Right atrium auricular region (tissue), 2 donors: ENCODE data around the gene MTUS2. TPM values are rescaled to one million over a fixed set of nuclear protein-coding genes. Genes with fewer than 3 reads are reported as not detected.
A peak's percentile ranks its signal among the peaks of the same experiment; 100 is the strongest.

ENCODE experiments used
- DNase-seq: peaks from one replicate; pipeline ENCODE4 v3.0.0-alpha.2; 2019; ENCODE audit warnings: low spot score
- H3K27ac ChIP-seq, 2 donors: fragments of 200-600 bp; sonication (generic); 1 replicate in 1 of 2; 2 replicates in 1 of 2; pipeline ENCODE4 v1.5.1; 2016 to 2019
- H3K27me3 ChIP-seq, 2 donors: fragments of 200-600 bp; sonication (generic); one replicate each; pipeline versions ENCODE4 v1.5.1 to v1.6.0; 2017 to 2019
- H3K36me3 ChIP-seq: fragments of 200-600 bp; sonication (generic); one replicate; pipeline ENCODE4 v1.5.1; 2016
- H3K4me1 ChIP-seq, 2 donors: fragments of 200-600 bp; sonication (generic); one replicate each; pipeline versions ENCODE4 v1.5.1 to v1.6.0; 2017 to 2019
- H3K4me3 ChIP-seq, 2 donors: fragments of 200-600 bp; sonication (generic); 1 replicate in 1 of 2; 2 replicates in 1 of 2; pipeline ENCODE4 v1.5.1; 2017 to 2019; ENCODE audit warnings: mild to moderate bottlenecking in 1 of 2, moderate library complexity in 1 of 2
- H3K9me3 ChIP-seq, 2 donors: fragments of 200-600 bp; sonication (generic); one replicate each; pipeline ENCODE4 v1.5.1; 2019
- total RNA-seq, 2 donors: library from RNA; depleted of rRNA; stranded (reverse); fragments of >200 nt; gene quantifications; one replicate each; pipeline ENCODE4 v1.1.0, GENCODE V29; 2016
- TF ChIP-seq, protein P1 (sequence below), 2 donors: fragments of 200-600 bp; sonication (generic); IDR thresholded peaks; one replicate each; pipeline ENCODE4 v1.5.1; 2019; ENCODE audit warnings: antibody characterized with exemption in 2 of 2

The MTUS2 gene
- total RNA-seq, 2 donors from 2014 or later, result 34.6 to 142 TPM

DNA sequence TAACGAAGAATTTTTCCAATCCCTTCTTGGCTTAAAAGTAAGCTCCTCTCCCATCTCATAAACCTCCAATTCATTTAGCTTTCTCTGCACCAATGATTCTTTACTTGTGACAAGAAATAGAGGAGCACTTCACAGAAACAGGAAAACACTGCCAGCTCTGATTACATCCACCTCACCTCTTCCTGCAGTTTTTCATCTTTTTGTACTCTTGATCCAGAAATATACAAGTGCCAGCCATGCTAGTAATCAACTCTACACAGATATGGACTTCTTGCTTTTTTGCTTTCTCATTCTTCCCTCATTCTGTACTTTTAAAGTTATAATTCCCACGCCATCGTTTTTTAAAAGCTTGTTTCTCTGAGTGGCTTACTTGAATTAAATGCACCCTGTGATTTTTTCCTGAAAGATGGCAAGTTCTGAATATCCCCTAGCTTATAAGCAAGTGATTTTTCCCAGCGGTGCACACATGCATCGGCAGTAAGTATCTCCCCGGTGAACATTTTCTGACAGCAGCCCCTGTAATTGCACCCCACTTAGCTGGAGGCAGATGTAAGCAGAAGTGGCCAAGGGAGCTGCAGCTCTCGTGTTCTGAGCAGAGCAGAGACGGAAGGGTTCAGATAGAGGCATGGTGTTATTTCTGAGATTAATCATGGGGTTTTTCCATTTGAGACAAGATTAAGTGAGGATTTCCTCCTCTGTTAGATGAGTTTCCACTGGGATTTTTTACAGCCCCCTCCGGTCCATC is 434.7 kb downstream of the MTUS2 start:
- TF ChIP-seq, protein P1, sequence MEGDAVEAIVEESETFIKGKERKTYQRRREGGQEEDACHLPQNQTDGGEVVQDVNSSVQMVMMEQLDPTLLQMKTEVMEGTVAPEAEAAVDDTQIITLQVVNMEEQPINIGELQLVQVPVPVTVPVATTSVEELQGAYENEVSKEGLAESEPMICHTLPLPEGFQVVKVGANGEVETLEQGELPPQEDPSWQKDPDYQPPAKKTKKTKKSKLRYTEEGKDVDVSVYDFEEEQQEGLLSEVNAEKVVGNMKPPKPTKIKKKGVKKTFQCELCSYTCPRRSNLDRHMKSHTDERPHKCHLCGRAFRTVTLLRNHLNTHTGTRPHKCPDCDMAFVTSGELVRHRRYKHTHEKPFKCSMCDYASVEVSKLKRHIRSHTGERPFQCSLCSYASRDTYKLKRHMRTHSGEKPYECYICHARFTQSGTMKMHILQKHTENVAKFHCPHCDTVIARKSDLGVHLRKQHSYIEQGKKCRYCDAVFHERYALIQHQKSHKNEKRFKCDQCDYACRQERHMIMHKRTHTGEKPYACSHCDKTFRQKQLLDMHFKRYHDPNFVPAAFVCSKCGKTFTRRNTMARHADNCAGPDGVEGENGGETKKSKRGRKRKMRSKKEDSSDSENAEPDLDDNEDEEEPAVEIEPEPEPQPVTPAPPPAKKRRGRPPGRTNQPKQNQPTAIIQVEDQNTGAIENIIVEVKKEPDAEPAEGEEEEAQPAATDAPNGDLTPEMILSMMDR (IDR thresholded peaks at IDR 0.05), result no peak
- DNase-seq, result no peak
- Histone ChIP-seq H3K27ac (no peak overlapping the region), H3K4me1 (no peaks in the 10 kb centered on the region), H3K36me3 (no peaks in the 10 kb centered on the region), H3K27me3 (no peaks in the 10 kb centered on the region), H3K9me3 (no peaks in the 10 kb centered on the region), H3K4me3 (no peak overlapping the region)

DNA sequence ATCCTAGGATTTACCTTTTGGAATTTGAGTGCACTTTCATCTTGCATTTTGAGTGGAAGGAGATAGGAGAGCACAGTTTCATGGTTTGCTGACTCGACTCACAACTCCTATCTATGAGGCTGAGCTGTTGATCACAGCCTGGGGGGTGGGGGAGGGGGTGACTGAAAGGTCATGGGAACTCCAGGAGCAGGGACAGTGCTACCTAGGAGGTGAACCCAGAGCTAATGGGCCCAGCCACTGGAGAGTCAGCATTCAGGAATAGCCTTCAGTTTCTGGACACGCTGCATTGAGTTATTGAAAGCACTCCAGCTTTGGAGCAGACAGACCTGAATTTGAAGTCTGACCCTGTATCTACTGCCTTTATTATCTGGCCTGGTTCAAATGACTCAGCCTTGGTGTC is 435.4 kb downstream of the MTUS2 start:
- DNase-seq, result no peak
- H3K27ac ChIP-seq, result no peak overlapping the region
- no peak overlapping the region for H3K4me3 ChIP-seq
- H3K9me3 ChIP-seq, result no peaks in the 10 kb centered on the region
- no peaks in the 10 kb centered on the region for H3K27me3 ChIP-seq
- H3K36me3 ChIP-seq, result no peaks in the 10 kb centered on the region
- no peaks in the 10 kb centered on the region for H3K4me1 ChIP-seq
- TF ChIP-seq, protein P1 (IDR thresholded peaks at IDR 0.05), result no peak

DNA sequence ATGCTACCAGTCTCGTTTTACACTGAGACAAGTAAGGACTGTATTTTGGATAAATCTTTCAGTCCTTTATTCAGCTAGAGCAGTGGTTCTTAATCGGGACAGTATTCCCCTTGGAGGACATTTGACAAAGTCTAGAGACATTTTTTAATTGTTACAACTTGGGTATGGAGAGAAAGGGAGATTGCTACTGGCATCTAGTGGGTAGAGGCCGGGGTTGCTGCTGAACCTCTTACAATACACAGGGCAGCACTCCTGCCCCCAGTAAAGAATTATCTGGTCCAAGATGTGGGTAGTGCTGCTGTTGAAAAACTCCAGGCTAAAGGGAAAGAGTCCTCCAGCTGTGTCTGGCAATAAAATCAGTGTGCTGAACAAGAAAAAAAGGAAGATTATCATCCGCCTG is 440.5 kb downstream of the MTUS2 start:
- H3K36me3 ChIP-seq, result no peaks in the 10 kb centered on the region
- H3K27ac ChIP-seq, result no peak overlapping the region
- TF ChIP-seq, protein P1 (IDR thresholded peaks at IDR 0.05), result peak in 1 of 2 donors; percentile 61
- DNase-seq, result no peak
- H3K9me3 ChIP-seq, result peaks cover 0 to 7% of the 10 kb centered on the region in 2 donors
- no peaks in the 10 kb centered on the region for H3K27me3 ChIP-seq
- no peak overlapping the region for H3K4me3 ChIP-seq
- no peaks in the 10 kb centered on the region for H3K4me1 ChIP-seq

DNA sequence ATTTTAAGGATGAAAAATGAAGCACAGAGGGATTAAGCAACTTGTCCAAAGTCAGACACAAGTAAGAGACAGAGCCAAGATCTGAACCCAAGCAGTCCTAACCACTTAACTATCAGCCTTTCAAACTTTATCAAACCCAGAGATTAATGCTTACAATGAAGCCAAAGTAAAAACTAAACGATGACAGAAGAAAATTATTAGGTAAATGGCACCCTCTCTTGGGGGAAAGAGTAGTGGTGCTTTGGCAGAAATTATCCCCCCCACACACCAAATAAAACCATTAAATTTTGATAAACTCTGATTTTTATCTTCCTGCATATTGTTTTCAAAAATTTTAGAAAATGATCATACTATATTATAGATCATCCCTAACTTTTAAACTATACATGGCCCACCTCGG is 446.1 kb downstream of the MTUS2 start:
- H3K9me3 ChIP-seq, result peaks cover 0 to 7% of the 10 kb centered on the region in 2 donors
- TF ChIP-seq, protein P1 (IDR thresholded peaks at IDR 0.05), result no peak
- H3K4me1 ChIP-seq, result no peaks in the 10 kb centered on the region
- no peaks in the 10 kb centered on the region for H3K27me3 ChIP-seq
- no peaks in the 10 kb centered on the region for H3K36me3 ChIP-seq
- H3K27ac ChIP-seq, result no peak overlapping the region
- DNase-seq, result no peak
- no peak overlapping the region for H3K4me3 ChIP-seq

DNA sequence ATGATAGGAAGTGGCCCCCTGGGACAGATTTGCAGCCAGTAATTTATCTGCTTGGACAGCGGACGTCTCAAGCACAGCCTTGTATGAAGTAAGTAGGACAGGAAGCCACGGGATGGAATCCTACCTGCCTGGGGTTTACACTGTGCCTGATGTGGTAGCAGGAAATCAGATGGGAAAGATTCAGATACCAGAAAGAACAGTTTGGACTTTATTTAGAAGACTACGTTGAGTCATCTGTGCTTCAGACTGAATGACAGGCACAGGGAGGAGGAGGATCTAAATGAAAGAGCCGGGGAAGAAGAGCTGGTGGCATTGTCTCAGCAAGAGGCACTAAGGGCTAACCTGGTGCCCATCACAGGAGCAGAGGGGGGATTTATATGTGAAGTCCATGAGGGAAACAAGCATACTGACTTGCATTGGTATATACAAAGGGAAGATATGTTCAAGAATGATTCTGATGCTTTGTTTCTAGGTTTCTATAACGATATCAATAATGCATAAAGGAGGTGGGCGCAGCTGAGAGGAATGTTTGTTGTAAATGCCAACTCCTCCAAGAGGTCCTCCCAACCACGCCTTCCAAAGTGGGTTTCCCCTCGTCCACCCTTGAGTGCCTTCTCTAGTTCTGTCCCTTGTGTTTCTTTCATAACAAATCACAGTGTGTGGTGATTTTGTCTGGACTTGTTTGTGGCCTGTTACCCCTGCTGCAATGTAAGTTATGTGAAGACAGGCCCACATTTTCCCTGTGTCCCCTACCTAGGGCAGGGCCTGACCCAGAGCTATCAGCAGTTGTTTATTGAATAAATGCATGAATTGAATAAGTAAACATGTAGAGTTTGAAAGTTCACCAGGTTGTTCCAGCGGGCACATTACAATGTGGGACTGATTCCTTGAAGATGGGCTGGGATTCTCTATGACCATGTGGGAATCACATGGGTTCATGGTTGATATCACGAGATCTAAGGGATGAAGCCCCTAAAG is 446.9 kb downstream of the MTUS2 start:
- Histone ChIP-seq H3K36me3 (no peaks in the 10 kb centered on the region), H3K9me3 (peaks cover 0 to 7% of the 10 kb centered on the region in 2 donors), H3K27me3 (no peaks in the 10 kb centered on the region), H3K27ac (no peak overlapping the region), H3K4me3 (no peak overlapping the region), H3K4me1 (no peaks in the 10 kb centered on the region)
- TF ChIP-seq, protein P1 (IDR thresholded peaks at IDR 0.05), result no peak
- no peak for DNase-seq
